HG02852 (cell line): ENCODE data around the gene ZNF134.

Source experiments
- ATAC-seq: cut with Tn5 transposase; IDR thresholded peaks from one replicate; pipeline ENCODE4 v1.9.1; 2021; ENCODE audit warnings: mild to moderate bottlenecking, moderate library complexity; ENCODE audit not compliant: unreplicated experiment

ZNF134 gene

GRCh38 chr19:57637379-57637778 lies 23.3 kb downstream of the ZNF134 start:
- ATAC-seq: no peak

- ATAC-seq: no peak
Measured at GRCh38 chr19:57641715-57642234, 27.7 kb downstream of the ZNF134 start.

GRCh38 chr19:57642396-57643046 lies 28.5 kb downstream of the ZNF134 start:
- no peak for ATAC-seq

- no peak for ATAC-seq
Measured at GRCh38 chr19:57643734-57644133, 29.7 kb downstream of the ZNF134 start.

GRCh38 chr19:57648331-57649003 lies 34.4 kb downstream of the ZNF134 start:
- no peak for ATAC-seq

GRCh38 chr19:57651654-57651996 lies 37.6 kb downstream of the ZNF134 start:
- no peak for ATAC-seq

GRCh38 chr19:57653689-57654088 lies 39.6 kb downstream of the ZNF134 start:
- ATAC-seq: no peak

GRCh38 chr19:57655443-57655842 lies 41.4 kb downstream of the ZNF134 start:
- no peak for ATAC-seq

- ATAC-seq: no peak
Measured at GRCh38 chr19:57656346-57656745, 42.3 kb downstream of the ZNF134 start.

- ATAC-seq: no peak
Measured at GRCh38 chr19:57664269-57665127, 50.5 kb downstream of the ZNF134 start.

- ATAC-seq: no peak
Measured at GRCh38 chr19:57665261-57665806, 51.3 kb downstream of the ZNF134 start.

GRCh38 chr19:57667228-57667627 lies 53.2 kb downstream of the ZNF134 start:
- ATAC-seq: no peak

- ATAC-seq: no peak
Measured at GRCh38 chr19:57668635-57669034, 54.6 kb downstream of the ZNF134 start, which contains the start of gene ZSCAN4. TSS of gene ZSCAN4 (plus strand) at chr19:57668935. CDS start at chr19:57676146, 7,211 bp downstream.

- no peak for ATAC-seq
Measured at GRCh38 chr19:57671124-57671895, 57.3 kb downstream of the ZNF134 start.

- ATAC-seq: no peak
Measured at GRCh38 chr19:57672466-57672865, 58.4 kb downstream of the ZNF134 start.
